Measurements from ENCODE around the gene CHAF1A. TPM values are rescaled to one million over a fixed set of nuclear protein-coding genes. Genes with fewer than 3 reads are reported as not detected.

Gene CHAF1A
- total RNA-seq, 1 experiment from 2014 or later, result 16.7 TPM

GRCh38 chr19:4464815-4465581, 62.6 kb downstream of the CHAF1A start:
- no peak for TF ChIP-seq CTCF (IDR thresholded peaks at IDR 0.05; ENCODE audit: unreplicated experiment)
- BruUV-seq (replicated peaks), result no TSS peak
- intact Hi-C loops (cut with micrococcal nuclease), result no loop called here

GRCh38 chr19:4467835-4468234, 65.4 kb downstream of the CHAF1A start:
- H3K4me3 Mint-ChIP-seq (ENCODE audit: unreplicated experiment), result no peak overlapping the region
- no TSS peak for BruUV-seq (replicated peaks)
- no peaks in the 10 kb centered on the region for H3K27me3 Mint-ChIP-seq (ENCODE audit: insufficient read depth, unreplicated experiment)
- DNase-seq (ENCODE audit: unreplicated experiment), result no peak
- no peak overlapping the region for H3K27ac Mint-ChIP-seq (ENCODE audit: low read depth, unreplicated experiment)
- H3K36me3 Mint-ChIP-seq (ENCODE audit: insufficient read depth, unreplicated experiment), result no peaks in the 10 kb centered on the region
- no peaks in the 10 kb centered on the region for H3K9me3 Mint-ChIP-seq (ENCODE audit: unreplicated experiment)
- H3K4me1 Mint-ChIP-seq (ENCODE audit: insufficient read depth, unreplicated experiment), result no peaks in the 10 kb centered on the region
- ChIA-PET POLR2A (interaction anchor here (1.3 to 7.6 kb wide), 3 partner anchors 11 to 125 kb away, joined by 3 to 67 read pairs (median 5); partner anchors contain the start of genes CHAF1A and UBXN6), CTCF (interaction anchor here (0.6 kb wide), 1 partner anchor 1933 kb away, joined by 3 read pairs; no protein-coding TSS in a partner anchor)
- no peak for TF ChIP-seq CTCF (IDR thresholded peaks at IDR 0.05; ENCODE audit: unreplicated experiment)
- intact Hi-C loops (cut with micrococcal nuclease), result no loop called here

More at GRCh38 chr19:4464815-4465581, 62.6 kb downstream of the CHAF1A start:
- ChIA-PET POLR2A (no interaction called here), CTCF (interaction anchor here (0.6 to 0.7 kb wide), 3 partner anchors 88 to 346 kb away, joined by 3 to 4 read pairs (median 3); no protein-coding TSS in a partner anchor)
- H3K27me3 Mint-ChIP-seq (ENCODE audit: insufficient read depth, unreplicated experiment), result no peaks in the 10 kb centered on the region
- no peak overlapping the region for H3K4me3 Mint-ChIP-seq (ENCODE audit: unreplicated experiment)
- H3K27ac Mint-ChIP-seq (ENCODE audit: low read depth, unreplicated experiment), result no peak overlapping the region
- H3K36me3 Mint-ChIP-seq (ENCODE audit: insufficient read depth, unreplicated experiment), result no peaks in the 10 kb centered on the region
- H3K9me3 Mint-ChIP-seq (ENCODE audit: unreplicated experiment), result no peaks in the 10 kb centered on the region
- DNase-seq (ENCODE audit: unreplicated experiment), result no peak
- H3K4me1 Mint-ChIP-seq (ENCODE audit: insufficient read depth, unreplicated experiment), result no peaks in the 10 kb centered on the region

- Mint-ChIP-seq H3K9me3 (ENCODE audit: unreplicated experiment) (no peaks in the 10 kb centered on the region), H3K36me3 (ENCODE audit: insufficient read depth, unreplicated experiment) (peaks cover 6% of the 10 kb centered on the region), H3K27me3 (ENCODE audit: insufficient read depth, unreplicated experiment) (no peaks in the 10 kb centered on the region), H3K27ac (ENCODE audit: low read depth, unreplicated experiment) (no peak overlapping the region), H3K4me3 (ENCODE audit: unreplicated experiment) (no peak overlapping the region), H3K4me1 (ENCODE audit: insufficient read depth, unreplicated experiment) (peaks cover 18% of the 10 kb centered on the region)
- TF ChIP-seq CTCF (IDR thresholded peaks at IDR 0.05; ENCODE audit: unreplicated experiment), result no peak
- ChIA-PET POLR2A (interaction anchor here (0.5 to 7.6 kb wide), 19 partner anchors 9 to 466 kb away, joined by 3 to 67 read pairs (median 4); partner anchors contain the start of genes CHAF1A, FEM1A, SH3GL1 and STAP2), CTCF (interaction anchor here (0.6 to 1.5 kb wide), 4 partner anchors 15 to 119 kb away, joined by 3 to 5 read pairs (median 3); no protein-coding TSS in a partner anchor)
- BruUV-seq (replicated peaks), result no TSS peak
- DNase-seq (ENCODE audit: unreplicated experiment), result peak; percentile 100
- intact Hi-C loops (cut with micrococcal nuclease), result no loop called here
These were observed 69.1 kb downstream of the CHAF1A start for GRCh38 chr19:4471403-4472173.
